IMR-90 (cell line): ENCODE results near the gene TMEM52. TPM values are rescaled to one million over a fixed set of nuclear protein-coding genes. Genes with fewer than 3 reads are reported as not detected.

Experiments used
- ATAC-seq: fragments of 200-7000 bp; cut with Tn5 transposase; 2 replicates; pipeline ENCODE4 v1.9.1; 2020; ENCODE audit warnings: low read depth, mild to moderate bottlenecking, moderate library complexity
- BruUV-seq: library from RNA; stranded (reverse); fragments of 400-500 nt; replicated peaks from 2 replicates; lab custom pipeline; 2021; lab: Mats Ljungman, UMichigan
- CTCF ChIA-PET: fragments of 300-600 bp; formaldehyde crosslinking; extraction: SDS; loops from one replicate; lab custom pipeline; 2021; ENCODE audit warnings: antibody characterized with exemption; lab: Yijun Ruan, JAX
- POLR2A ChIA-PET: fragments of 300-600 bp; sonication (Branson Sonifier 250); formaldehyde crosslinking; loops from one replicate; lab custom pipeline; 2022; ENCODE audit warnings: antibody characterized with exemption; ENCODE audit not compliant: unreplicated experiment; lab: Charles Lee
- DNase-seq: peaks from one replicate; pipeline ENCODE4 v3.0.0; 2013
- H2AFZ ChIP-seq: replicated peaks from 2 replicates; pipeline ENCODE3; 2013; ENCODE audit warnings: low read length, mild to moderate bottlenecking; ENCODE audit not compliant: poor library complexity
- H2AK5ac ChIP-seq: 2 replicates; pipeline ENCODE4 v1.6.1; 2013; ENCODE audit warnings: low read depth, low read length, inconsistent platforms
- H2AK9ac ChIP-seq: replicated peaks from 2 replicates; pipeline ENCODE3; 2013; ENCODE audit warnings: mild to moderate bottlenecking, low read depth, low read length, moderate library complexity; ENCODE audit not compliant: poor library complexity
- H2BK120ac ChIP-seq: 2 replicates; pipeline ENCODE4 v1.6.1; 2013; ENCODE audit warnings: low read depth, low read length, inconsistent platforms
- H2BK15ac ChIP-seq: 3 replicates; pipeline ENCODE4 v1.6.1; 2013; ENCODE audit warnings: low read depth, low read length, inconsistent platforms
- H2BK20ac ChIP-seq: 2 replicates; pipeline ENCODE4 v1.6.1; 2013; ENCODE audit warnings: low read depth, mild to moderate bottlenecking, inconsistent platforms, low read length, moderate library complexity
- H2BK5ac ChIP-seq: 2 replicates; pipeline ENCODE4 v1.6.1; 2013; ENCODE audit warnings: mild to moderate bottlenecking, low read depth, low read length, inconsistent platforms; ENCODE audit not compliant: poor library complexity, severe bottlenecking
- H3K14ac ChIP-seq: replicated peaks from 2 replicates; pipeline ENCODE4 v1.6.1; 2013; ENCODE audit warnings: low read depth, low read length, inconsistent platforms
- H3K18ac ChIP-seq: 2 replicates; pipeline ENCODE4 v1.6.1; 2013; ENCODE audit warnings: low read depth, low read length, control low read depth
- H3K23ac ChIP-seq: 2 replicates; pipeline ENCODE4 v1.6.1; 2013; ENCODE audit warnings: low read depth, low read length, inconsistent platforms
- H3K27ac ChIP-seq: 2 replicates; pipeline ENCODE4 v1.5.1; 2013; ENCODE audit warnings: mild to moderate bottlenecking, control low read depth, low read length; ENCODE audit not compliant: insufficient read depth
- H3K27me3 ChIP-seq: 2 replicates; pipeline ENCODE4 v1.6.1; 2013; ENCODE audit warnings: low read length; ENCODE audit not compliant: control insufficient read depth, insufficient read depth
- H3K36me3 ChIP-seq: 2 replicates; pipeline ENCODE4 v1.6.1; 2013; ENCODE audit warnings: low read length, mixed read lengths; ENCODE audit not compliant: control insufficient read depth, insufficient read depth
- H3K4ac ChIP-seq: 2 replicates; pipeline ENCODE4 v1.6.1; 2013; ENCODE audit warnings: low read depth, low read length, inconsistent platforms
- H3K4me1 ChIP-seq: 2 replicates; pipeline ENCODE4 v1.6.1; 2013; ENCODE audit warnings: low read length, mixed read lengths; ENCODE audit not compliant: control insufficient read depth, insufficient read depth
- H3K4me2 ChIP-seq: 2 replicates; pipeline ENCODE4 v1.6.1; 2013; ENCODE audit warnings: low read depth, mild to moderate bottlenecking, control low read depth, low read length, moderate library complexity
- H3K4me3 ChIP-seq: 2 replicates; pipeline ENCODE4 v1.5.1; 2013; ENCODE audit warnings: low read depth, mild to moderate bottlenecking, control low read depth, low read length, moderate library complexity; ENCODE audit not compliant: insufficient read depth
- H3K56ac ChIP-seq: 2 replicates; pipeline ENCODE4 v1.6.1; 2013; ENCODE audit warnings: low read length, inconsistent platforms; ENCODE audit not compliant: insufficient read depth; ENCODE audit errors: extremely low read depth
- H3K79me1 ChIP-seq, 2 experiments: 2 replicates each; pipeline ENCODE4 v1.6.1; 2013; ENCODE audit warnings: low read length in 2 of 2, inconsistent platforms in 1 of 2, low read depth in 1 of 2
- H3K9ac ChIP-seq: 2 replicates; pipeline ENCODE4 v1.6.1; 2013; ENCODE audit warnings: low read depth, low read length, control low read depth
- H3K9me1 ChIP-seq: 2 replicates; pipeline ENCODE4 v1.6.1; 2013; ENCODE audit warnings: low read length, inconsistent platforms; ENCODE audit not compliant: insufficient read depth
- H3K9me3 ChIP-seq: 2 replicates; pipeline ENCODE4 v1.6.1; 2013; ENCODE audit warnings: low read length; ENCODE audit not compliant: control insufficient read depth, insufficient read depth
- H4K20me1 ChIP-seq: 2 replicates; pipeline ENCODE4 v1.6.1; 2013; ENCODE audit warnings: low read length, inconsistent platforms; ENCODE audit not compliant: insufficient read depth
- H4K5ac ChIP-seq: 2 replicates; pipeline ENCODE4 v1.6.1; 2013; ENCODE audit warnings: mild to moderate bottlenecking, low read depth, low read length, control low read depth
- H4K8ac ChIP-seq, 2 experiments: 2 replicates each; pipeline ENCODE4 v1.6.1; 2013; ENCODE audit warnings: low read depth in 2 of 2, low read length in 2 of 2, control low read depth in 1 of 2, inconsistent platforms in 1 of 2
- H4K91ac ChIP-seq: 2 replicates; pipeline ENCODE4 v1.6.1; 2013; ENCODE audit warnings: low read depth, low read length, inconsistent platforms; ENCODE audit not compliant: insufficient read depth
- FOS ChIP-seq: fragments of 150-350 bp; IDR thresholded peaks from 2 replicates; pipeline ENCODE4 v1.6.1; 2016; ENCODE audit warnings: low read depth, low read length
- MXI1 ChIP-seq: IDR thresholded peaks from 2 replicates; pipeline ENCODE4 v1.6.1; 2012; ENCODE audit warnings: low read depth, mild to moderate bottlenecking, low read length, moderate library complexity, borderline replicate concordance
- POLR2A ChIP-seq: IDR thresholded peaks from 2 replicates; pipeline ENCODE4 v1.6.1; 2012; ENCODE audit warnings: mild to moderate bottlenecking, low read depth, low read length
- WGBS, 2 experiments: methylation state at CpG; one replicate each; pipeline versions ENCODE4 v1.1.5 to v1.1.7; 2013; ENCODE audit warnings: missing lambda C conversion rate in 2 of 2; ENCODE audit not compliant: insufficient read length in 1 of 2; ENCODE audit errors: extremely low coverage in 2 of 2; 5-methylcytosine and 5-hydroxymethylcytosine counted together
- dilution Hi-C: fragments of 300-500 bp; cut with HindIII; formaldehyde crosslinking; loops from one replicate; pipeline ENCODE4 v1.14.3; 2018; ENCODE audit warnings: low sequenced_read_pairs; ENCODE audit not compliant: unreplicated experiment
- in situ Hi-C: fragments of 300-500 bp; cut with MboI; formaldehyde crosslinking; loops from 3 replicates; pipeline ENCODE4 v1.14.3; 2019; ENCODE audit warnings: low sequenced_read_pairs, inconsistent platforms, mixed read lengths
- intact Hi-C: fragments of 100-400 bp; cut with micrococcal nuclease; formaldehyde crosslinking; loops from 2 replicates; pipeline ENCODE4 v1.10.0; 2022
- polyA plus RNA-seq, 3 experiments: library from polyadenylated mRNA; depleted of rRNA; stranded (reverse); fragments of >200 nt; gene quantifications; 2 replicates each; pipeline ENCODE4 v1.2.3, GENCODE V29; 2012; ENCODE audit warnings: low replicate concordance in 1 of 3
- total RNA-seq: library from RNA; depleted of rRNA; stranded (reverse); fragments of >200 nt; gene quantifications from 2 replicates; pipeline ENCODE4 v1.2.3, GENCODE V29; 2012

TMEM52 gene
- total and polyA plus RNA-seq, 2 of the 4 experiments (the other 2 are of a cell fraction), result 0.54 to 1.3 TPM

DNA sequence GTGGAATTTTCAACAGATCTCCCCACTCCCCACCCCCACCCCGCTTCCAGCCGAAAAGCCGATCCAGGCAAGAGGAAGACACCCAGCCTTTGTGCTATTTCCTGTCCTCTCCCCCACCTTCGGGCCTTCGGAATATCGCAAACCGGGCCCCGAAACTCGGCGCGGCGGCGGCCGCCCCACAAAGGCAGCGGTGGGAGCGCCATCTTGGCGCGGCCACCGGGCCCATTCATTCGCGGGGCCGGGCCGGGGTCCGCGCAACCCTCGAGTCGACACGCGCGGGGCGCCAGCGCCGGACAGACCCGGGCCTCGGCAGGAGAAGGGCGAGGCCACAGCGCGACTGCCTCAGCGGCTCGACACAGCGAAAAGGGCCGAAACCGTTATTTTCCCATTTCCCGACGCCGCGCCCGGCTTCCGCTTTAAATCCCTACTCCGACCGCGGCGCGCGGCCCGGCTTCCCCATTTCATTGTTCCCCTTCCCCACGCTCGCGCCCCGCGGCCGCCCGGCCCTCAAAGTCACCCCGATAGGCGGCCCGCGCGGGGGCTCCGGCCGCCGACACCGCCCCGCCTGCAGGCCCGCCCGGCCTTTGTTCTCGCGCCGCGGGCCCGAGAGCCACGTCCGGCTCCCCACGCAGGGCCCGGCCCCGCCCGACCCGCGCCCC lies 29.1 kb downstream of the TMEM52 start:
- Histone ChIP-seq H4K20me1 (peaks cover 51% of the 10 kb centered on the region), H2AFZ (peak overlapping the region; percentile 85), H2BK5ac (peak overlapping the region; percentile 80), H2AK9ac (peak overlapping the region; percentile 98), H3K23ac (peak overlapping the region; percentile 76), H3K18ac (no peak overlapping the region; the same call in 1 of the 2 replicates), H2BK20ac (no peak overlapping the region), H3K9me3 (no peaks in the 10 kb centered on the region), H3K9ac (peak overlapping the region; percentile 91), H3K14ac (peak overlapping the region; percentile 87), H3K4me2 (peak overlapping the region; percentile 90; the same call in 1 of the 2 replicates), H3K36me3 (no peaks in the 10 kb centered on the region), H4K5ac (peak overlapping the region; percentile 18; the same call in 1 of the 2 replicates), H3K9me1 (no peaks in the 10 kb centered on the region; the same call in 1 of the 2 replicates), H3K27me3 (no peaks in the 10 kb centered on the region), H2BK15ac (no peak overlapping the region), H3K4ac (peak overlapping the region; percentile 90), H2AK5ac (peak overlapping the region; percentile 99), H4K8ac (peak overlapping the region; percentile 82 to 94; a peak in 3 of 4 replicates), H2BK120ac (no peak overlapping the region), H3K4me1 (peaks cover 11% of the 10 kb centered on the region), H3K56ac (peak overlapping the region; percentile 76), H3K27ac (peak overlapping the region; percentile 84), H4K91ac (peak overlapping the region; percentile 77; the same call in 1 of the 2 replicates), H3K4me3 (peak overlapping the region; percentile 87), H3K79me1 (peaks cover 13 to 21% of the 10 kb centered on the region in 2 experiments)
- POLR2A ChIA-PET, result interaction anchor here (0.7 kb wide), 1 partner anchor 82 kb away, joined by 8 read pairs; no protein-coding TSS in a partner anchor
- 0% methylated on average over 42 of the region's 88 CpGs; no CpG with 5 or more reads in 1 of the 2 experiments for WGBS, 2 experiments
- CTCF ChIA-PET, result no interaction called here
- no TSS peak for BruUV-seq
- dilution Hi-C loops (loop anchor here (10.0 kb wide), 1 partner anchor 65 kb away; no protein-coding TSS in a partner anchor), in situ Hi-C loops (loop anchor here (10.0 kb wide), 1 partner anchor 95 kb away; no protein-coding TSS in a partner anchor), intact Hi-C loops (loop anchor here (5.0 kb wide), 2 partner anchors 63 to 103 kb away; no protein-coding TSS in a partner anchor)
- ATAC-seq (peak; percentile 27), DNase-seq (peak; percentile 37)
- TF ChIP-seq FOS (no peak), POLR2A (peak; percentile 64; the same call in 1 of the 2 replicates), MXI1 (no peak)
